H9 (cell line): Measurements from ENCODE around the gene ARID1B. TPM values are rescaled to one million over a fixed set of nuclear protein-coding genes. Genes with fewer than 3 reads are reported as not detected.
A peak's percentile ranks its signal among the peaks of the same experiment; 100 is the strongest.

Source experiments
- DNase-seq: peaks from one replicate; pipeline ENCODE4 v3.0.0-alpha.2; 2017
- H2AFZ ChIP-seq: one replicate; pipeline ENCODE4 v1.6.1; 2013; ENCODE audit warnings: mild to moderate bottlenecking, low read length, control low read depth, moderate library complexity
- H2AK5ac ChIP-seq: 2 replicates; pipeline ENCODE4 v1.6.1; 2013; ENCODE audit warnings: low read length, control low read depth, mixed read lengths; ENCODE audit not compliant: insufficient read length
- H2BK120ac ChIP-seq: one replicate; pipeline ENCODE4 v1.6.1; 2013; ENCODE audit warnings: low read depth, mild to moderate bottlenecking, low read length, control low read depth, inconsistent platforms; ENCODE audit not compliant: poor library complexity, severe bottlenecking
- H2BK12ac ChIP-seq: 2 replicates; pipeline ENCODE4 v1.6.1; 2013; ENCODE audit warnings: low read length, control low read depth, mixed read lengths, low read depth; ENCODE audit not compliant: insufficient read length
- H2BK15ac ChIP-seq: 2 replicates; pipeline ENCODE4 v1.6.1; 2013; ENCODE audit warnings: low read depth, low read length, control low read depth
- H2BK20ac ChIP-seq: one replicate; pipeline ENCODE4 v1.6.1; 2013; ENCODE audit warnings: low read depth, mild to moderate bottlenecking, low read length, control low read depth, inconsistent platforms; ENCODE audit not compliant: poor library complexity, severe bottlenecking
- H2BK5ac ChIP-seq: 2 replicates; pipeline ENCODE4 v1.6.1; 2013; ENCODE audit warnings: low read length, control low read depth, mixed read lengths; ENCODE audit not compliant: insufficient read length
- H3K14ac ChIP-seq: 2 replicates; pipeline ENCODE4 v1.6.1; 2013; ENCODE audit warnings: low read length, control low read depth; ENCODE audit not compliant: insufficient read depth
- H3K18ac ChIP-seq: 2 replicates; pipeline ENCODE4 v1.6.1; 2013; ENCODE audit warnings: low read depth, mild to moderate bottlenecking, mixed read lengths, low read length, control low read depth; ENCODE audit not compliant: insufficient read length
- H3K23ac ChIP-seq: 2 replicates; pipeline ENCODE4 v1.6.1; 2013; ENCODE audit warnings: low read length, control low read depth, mixed read lengths, low read depth; ENCODE audit not compliant: insufficient read length
- H3K23me2 ChIP-seq: 2 replicates; pipeline ENCODE4 v1.6.1; 2013; ENCODE audit warnings: low read depth, mild to moderate bottlenecking, mixed read lengths, low read length, control low read depth; ENCODE audit not compliant: insufficient read length, poor library complexity, severe bottlenecking
- H3K27ac ChIP-seq: 2 replicates; pipeline ENCODE4 v1.5.1; 2013; ENCODE audit warnings: low read length, control low read depth, mixed read lengths, low read depth; ENCODE audit not compliant: insufficient read length
- H3K27me3 ChIP-seq: 2 replicates; pipeline ENCODE4 v1.6.1; 2013; ENCODE audit warnings: low read length, control low read depth, inconsistent platforms; ENCODE audit not compliant: insufficient read depth
- H3K4ac ChIP-seq: 2 replicates; pipeline ENCODE4 v1.6.1; 2013; ENCODE audit warnings: low read depth, mild to moderate bottlenecking, control low read depth, inconsistent platforms, low read length, moderate library complexity
- H3K4me1 ChIP-seq: 2 replicates; pipeline ENCODE4 v1.6.1; 2013; ENCODE audit warnings: low read length, control low read depth, inconsistent platforms; ENCODE audit not compliant: insufficient read depth
- H3K4me2 ChIP-seq: 2 replicates; pipeline ENCODE4 v1.6.1; 2013; ENCODE audit warnings: low read length, control low read depth, mixed read lengths; ENCODE audit not compliant: insufficient read length, insufficient read depth
- H3K56ac ChIP-seq: 2 replicates; pipeline ENCODE4 v1.6.1; 2013; ENCODE audit warnings: low read depth, mild to moderate bottlenecking, mixed read lengths, low read length, control low read depth; ENCODE audit not compliant: insufficient read length
- H3K79me1 ChIP-seq: 2 replicates; pipeline ENCODE4 v1.6.1; 2013; ENCODE audit warnings: low read depth, mild to moderate bottlenecking, moderate library complexity, low read length, control low read depth, inconsistent platforms; ENCODE audit not compliant: insufficient read depth, poor library complexity, severe bottlenecking
- H3K79me2 ChIP-seq: 2 replicates; pipeline ENCODE4 v1.6.1; 2013; ENCODE audit warnings: low read length, control low read depth, inconsistent platforms; ENCODE audit not compliant: insufficient read depth
- H3K9ac ChIP-seq: 2 replicates; pipeline ENCODE4 v1.6.1; 2013; ENCODE audit warnings: low read length, control low read depth, mixed read lengths; ENCODE audit not compliant: insufficient read length; ENCODE audit errors: extremely low read depth
- H3K9me3 ChIP-seq: one replicate; pipeline ENCODE4 v1.6.1; 2013; ENCODE audit warnings: low read depth, low read length, inconsistent platforms; ENCODE audit not compliant: control insufficient read depth
- H3T11ph ChIP-seq: one replicate; pipeline ENCODE4 v1.6.1; 2013; ENCODE audit warnings: mild to moderate bottlenecking, low read length, control low read depth, inconsistent platforms
- H4K20me1 ChIP-seq: one replicate; pipeline ENCODE4 v1.6.1; 2013; ENCODE audit not compliant: control insufficient read depth, insufficient read length, insufficient read depth
- H4K5ac ChIP-seq: 2 replicates; pipeline ENCODE4 v1.6.1; 2013; ENCODE audit warnings: low read depth, mild to moderate bottlenecking, mixed read lengths, low read length, control low read depth; ENCODE audit not compliant: insufficient read length
- H4K8ac ChIP-seq: replicated peaks from 2 replicates; pipeline ENCODE4 v1.6.1; 2013; ENCODE audit warnings: low read length, control low read depth, mixed read lengths, low read depth; ENCODE audit not compliant: insufficient read length
- H4K91ac ChIP-seq: 2 replicates; pipeline ENCODE4 v1.6.1; 2013; ENCODE audit warnings: low read depth, mild to moderate bottlenecking, moderate library complexity, mixed read lengths, low read length, control low read depth; ENCODE audit not compliant: insufficient read length
- H3K27ac Mint-ChIP-seq, 3 experiments: 2 replicates in 2 of 3; 3 replicates in 1 of 3; pipeline ENCODE4 v1.8.0; 2020 to 2021; ENCODE audit warnings: mixed read lengths in 3 of 3, mild to moderate bottlenecking in 1 of 3, moderate library complexity in 1 of 3
- H3K27me3 Mint-ChIP-seq: 2 replicates; pipeline ENCODE4 v1.8.0; 2021; ENCODE audit warnings: low read depth, mild to moderate bottlenecking, moderate library complexity, mixed read lengths
- H3K36me3 Mint-ChIP-seq, 3 experiments: 2 replicates in 2 of 3; 3 replicates in 1 of 3; pipeline ENCODE4 v1.8.0; 2020 to 2021; ENCODE audit warnings: low read depth in 3 of 3, mixed read lengths in 3 of 3; ENCODE audit not compliant: insufficient read depth in 1 of 3
- H3K4me1 Mint-ChIP-seq, 2 experiments: 2 replicates each; pipeline ENCODE4 v1.8.0; 2020; ENCODE audit warnings: mixed read lengths in 2 of 2
- H3K4me3 Mint-ChIP-seq, 2 experiments: 2 replicates in 1 of 2; 3 replicates in 1 of 2; pipeline ENCODE4 v1.8.0; 2020 to 2021; ENCODE audit warnings: mild to moderate bottlenecking in 2 of 2, mixed read lengths in 2 of 2, moderate library complexity in 1 of 2
- H3K9me3 Mint-ChIP-seq, 2 experiments: 2 replicates in 1 of 2; 3 replicates in 1 of 2; pipeline ENCODE4 v1.8.0; 2020; ENCODE audit warnings: mild to moderate bottlenecking in 2 of 2, mixed read lengths in 2 of 2, moderate library complexity in 1 of 2
- CTCF ChIP-seq: fragments of 200-600 bp; sonication (generic); conservative IDR thresholded peaks from 3 replicates; pipeline ENCODE4 v1.8.0; 2021; ENCODE audit warnings: antibody characterized with exemption, mild to moderate bottlenecking
- WGBS: extraction: QIAGEN DNeasy Blood & Tissue Kit; methylation state at CpG from one replicate; pipeline ENCODE4 v1.1.7; 2013; ENCODE audit warnings: missing lambda C conversion rate, low lambda C conversion rate, mixed read lengths; ENCODE audit not compliant: insufficient read length; ENCODE audit errors: extremely low coverage; 5-methylcytosine and 5-hydroxymethylcytosine counted together
- total RNA-seq: library from RNA; stranded (reverse); gene quantifications from 2 replicates; pipeline ENCODE4 v1.2.1, GENCODE V29; 2021

The ARID1B gene
- total RNA-seq, 1 experiment from 2014 or later, result 88.2 TPM

GRCh38 chr6:156840606-156841005, 63.4 kb downstream of the ARID1B start:
- Histone ChIP-seq H2AFZ (no peak overlapping the region), H3K9me3 (no peaks in the 10 kb centered on the region), H3T11ph (no peak overlapping the region), H3K9ac (no peak overlapping the region), H3K18ac (no peak overlapping the region), H3K4me2 (no peak overlapping the region), H4K91ac (no peak overlapping the region), H3K79me2 (peaks cover 27% of the 10 kb centered on the region), H4K20me1 (no peaks in the 10 kb centered on the region), H3K27ac (no peak overlapping the region), H2BK120ac (no peak overlapping the region), H4K8ac (no peak overlapping the region), H3K14ac (no peak overlapping the region), H3K56ac (no peak overlapping the region), H3K23me2 (no peaks in the 10 kb centered on the region), H2AK5ac (no peak overlapping the region), H3K4me1 (peaks cover 14% of the 10 kb centered on the region; the same call in 1 of the 2 replicates), H3K4ac (no peak overlapping the region), H2BK15ac (no peak overlapping the region), H4K5ac (no peak overlapping the region), H3K27me3 (no peaks in the 10 kb centered on the region), H2BK12ac (no peak overlapping the region), H2BK5ac (no peak overlapping the region), H2BK20ac (no peak overlapping the region), H3K23ac (no peak overlapping the region), H3K79me1 (peaks cover 11% of the 10 kb centered on the region)
- H3K4me3 Mint-ChIP-seq, result no peak overlapping the region
- H3K27me3 Mint-ChIP-seq, result no peaks in the 10 kb centered on the region
- no peak for DNase-seq
- peaks cover 78% of the 10 kb centered on the region in 2 experiments for H3K4me1 Mint-ChIP-seq
- no CpG with 5 or more reads among the region's 2 CpGs for WGBS
- peaks cover 1 to 7% (median 3%) of the 10 kb centered on the region in 3 experiments; a peak in 5 of 7 replicates for H3K36me3 Mint-ChIP-seq
- TF ChIP-seq CTCF, result no peak
- H3K27ac Mint-ChIP-seq, result peak overlapping the region; percentile 25 to 70 (median 56); a peak in 6 of 7 replicates
- H3K9me3 Mint-ChIP-seq, result no peaks in the 10 kb centered on the region
